H1 (cell line): ENCODE measurements around the gene A4GALT. TPM values are rescaled to one million over a fixed set of nuclear protein-coding genes. Genes with fewer than 3 reads are reported as not detected.

ENCODE experiments used
- CTCF ChIA-PET: fragments of 300-600 bp; sonication (Branson Sonifier 250); formaldehyde crosslinking; loops from one replicate; lab custom pipeline; 2021; ENCODE audit not compliant: partially characterized antibody; lab: Charles Lee
- POLR2A ChIA-PET: fragments of 300-600 bp; sonication (Branson Sonifier 250); formaldehyde crosslinking; loops from one replicate; lab custom pipeline; 2021; ENCODE audit warnings: inconsistent platforms; ENCODE audit not compliant: partially characterized antibody; lab: Charles Lee
- DNase-seq, 2 experiments: peaks; one replicate each; pipeline versions ENCODE4 v3.0.0 to v3.0.0-alpha.2; 2010 to 2022; ENCODE audit warnings: low spot score in 2 of 2, low read depth in 1 of 2, mixed read lengths in 1 of 2
- FAIRE-seq: peaks from 2 replicates; lab custom pipeline; 2011; peaks lifted over from hg19 to GRCh38; lab: Jason Lieb, UNC
- H2AFZ ChIP-seq: 2 replicates; pipeline ENCODE4 v1.8.1; 2012; ENCODE audit warnings: low read length, inconsistent platforms
- H2AK5ac ChIP-seq: 2 replicates; pipeline ENCODE4 v1.6.1; 2013; ENCODE audit warnings: low read depth, low read length
- H2BK120ac ChIP-seq: replicated peaks from 2 replicates; pipeline ENCODE3; 2013; ENCODE audit warnings: low read depth, low read length, inconsistent platforms
- H2BK12ac ChIP-seq: 2 replicates; pipeline ENCODE4 v1.6.1; 2013; ENCODE audit warnings: low read depth, low read length
- H2BK15ac ChIP-seq: 2 replicates; pipeline ENCODE4 v1.6.1; 2013; ENCODE audit warnings: low read length
- H2BK20ac ChIP-seq: 2 replicates; pipeline ENCODE4 v1.6.1; 2013; ENCODE audit warnings: low read length
- H2BK5ac ChIP-seq: 2 replicates; pipeline ENCODE4 v1.6.1; 2013; ENCODE audit warnings: low read depth, low read length
- H3K14ac ChIP-seq: 2 replicates; pipeline ENCODE4 v1.6.1; 2013; ENCODE audit warnings: inconsistent platforms; ENCODE audit not compliant: insufficient read length
- H3K18ac ChIP-seq: 2 replicates; pipeline ENCODE4 v1.6.1; 2013; ENCODE audit warnings: low read length; ENCODE audit errors: extremely low read depth
- H3K23ac ChIP-seq: 2 replicates; pipeline ENCODE4 v1.6.1; 2013; ENCODE audit warnings: inconsistent platforms; ENCODE audit not compliant: insufficient read length
- H3K23me2 ChIP-seq: 2 replicates; pipeline ENCODE4 v1.6.1; 2013; ENCODE audit warnings: low read depth, low read length
- H3K27ac ChIP-seq: 2 replicates; pipeline ENCODE4 v1.6.1; 2011; ENCODE audit warnings: low read depth, low read length, inconsistent platforms
- H3K27me3 ChIP-seq, 4 experiments: replicated peaks in 1 of 4; 1 replicate in 1 of 4; 2 replicates in 3 of 4; pipeline versions ENCODE4 v1.6.1 to v1.8.1; 2011 to 2013; ENCODE audit warnings: low read length in 3 of 4, mild to moderate bottlenecking in 3 of 4, inconsistent platforms in 2 of 4, mixed read lengths in 2 of 4, moderate library complexity in 1 of 4; ENCODE audit not compliant: control insufficient read depth in 3 of 4, insufficient read depth in 3 of 4; ENCODE audit errors: extremely low read depth in 1 of 4
- H3K36me3 ChIP-seq, 4 experiments: 2 replicates each; pipeline versions ENCODE4 v1.6.1 to v1.8.1; 2011 to 2013; ENCODE audit warnings: mild to moderate bottlenecking in 4 of 4, low read length in 3 of 4, moderate library complexity in 2 of 4, control low read depth in 1 of 4, inconsistent platforms in 1 of 4; ENCODE audit not compliant: insufficient read depth in 4 of 4, control insufficient read depth in 2 of 4
- H3K4ac ChIP-seq: replicated peaks from 2 replicates; pipeline ENCODE3; 2013; ENCODE audit warnings: low read length, low read depth, mixed read lengths, inconsistent platforms; ENCODE audit not compliant: insufficient read length
- H3K4me1 ChIP-seq, 4 experiments: replicated peaks in 1 of 4; 1 replicate in 1 of 4; 2 replicates in 3 of 4; pipeline versions ENCODE4 v1.6.1 to v1.8.1; 2011 to 2013; ENCODE audit warnings: low read length in 3 of 4, inconsistent platforms in 2 of 4, mixed read lengths in 1 of 4; ENCODE audit not compliant: insufficient read depth in 4 of 4, control insufficient read depth in 3 of 4
- H3K4me2 ChIP-seq, 2 experiments: 2 replicates each; pipeline versions ENCODE4 v1.6.1 to v1.8.1; 2011 to 2013; ENCODE audit warnings: low read depth in 2 of 2, low read length in 2 of 2, control low read depth in 1 of 2, inconsistent platforms in 1 of 2, mild to moderate bottlenecking in 1 of 2; ENCODE audit not compliant: insufficient read depth in 1 of 2
- H3K4me3 ChIP-seq, 4 experiments: fragments of 200-600, 300-600 bp in 1 of 4; sonication (generic), shearing (Covaris generic), sonication (Bioruptor Twin) in 1 of 4; 2 replicates each; pipeline versions ENCODE4 v1.5.1 to v1.8.1; 2011 to 2016; ENCODE audit warnings: low read length in 4 of 4, low read depth in 3 of 4, control low read depth in 2 of 4, inconsistent platforms in 2 of 4, mild to moderate bottlenecking in 2 of 4, mixed read lengths in 1 of 4, moderate library complexity in 1 of 4; ENCODE audit not compliant: insufficient read depth in 2 of 4; ENCODE audit errors: extremely low read depth in 1 of 4
- H3K56ac ChIP-seq: replicated peaks from 2 replicates; pipeline ENCODE3; 2013; ENCODE audit warnings: low read depth, mild to moderate bottlenecking, mixed read lengths, low read length, inconsistent platforms; ENCODE audit not compliant: insufficient read length
- H3K79me1 ChIP-seq: 2 replicates; pipeline ENCODE4 v1.6.1; 2013; ENCODE audit warnings: low read depth, low read length, control low read depth
- H3K79me2 ChIP-seq, 2 experiments: 2 replicates each; pipeline versions ENCODE4 v1.6.1 to v1.8.1; 2012 to 2013; ENCODE audit warnings: low read length in 2 of 2, mild to moderate bottlenecking in 2 of 2, inconsistent platforms in 1 of 2; ENCODE audit not compliant: insufficient read depth in 2 of 2, control insufficient read depth in 1 of 2
- H3K9ac ChIP-seq, 4 experiments: replicated peaks in 1 of 4; 1 replicate in 1 of 4; 2 replicates in 3 of 4; pipeline versions ENCODE4 v1.6.1 to v1.8.1; 2011 to 2013; ENCODE audit warnings: low read depth in 3 of 4, low read length in 3 of 4, control low read depth in 2 of 4, mild to moderate bottlenecking in 2 of 4, moderate library complexity in 2 of 4, inconsistent platforms in 1 of 4; ENCODE audit errors: extremely low read depth in 1 of 4
- H3K9me3 ChIP-seq, 2 experiments: 2 replicates each; pipeline versions ENCODE4 v1.6.1 to v1.8.1; 2012 to 2013; ENCODE audit warnings: mild to moderate bottlenecking in 2 of 2, moderate library complexity in 2 of 2, control low read depth in 1 of 2, inconsistent platforms in 1 of 2, low read depth in 1 of 2, low read length in 1 of 2, mixed read lengths in 1 of 2; ENCODE audit not compliant: insufficient read depth in 2 of 2
- H4K20me1 ChIP-seq, 2 experiments: replicated peaks in 1 of 2; 2 replicates each; pipeline versions ENCODE3 to v1.8.1; 2011 to 2013; ENCODE audit warnings: inconsistent platforms in 2 of 2, low read length in 2 of 2, mild to moderate bottlenecking in 1 of 2; ENCODE audit not compliant: insufficient read depth in 2 of 2, control insufficient read depth in 1 of 2
- H4K5ac ChIP-seq: 2 replicates; pipeline ENCODE4 v1.6.1; 2013; ENCODE audit warnings: low read length, low read depth, mixed read lengths, inconsistent platforms; ENCODE audit not compliant: insufficient read length
- H4K8ac ChIP-seq: 2 replicates; pipeline ENCODE4 v1.8.0; 2013; ENCODE audit warnings: mild to moderate bottlenecking, moderate library complexity, low read length, inconsistent platforms; ENCODE audit not compliant: insufficient read depth; ENCODE audit errors: extremely low read depth
- H4K91ac ChIP-seq: replicated peaks from 2 replicates; pipeline ENCODE3; 2013; ENCODE audit warnings: low read length, mixed read lengths, inconsistent platforms; ENCODE audit not compliant: insufficient read length
- BACH1 ChIP-seq: IDR thresholded peaks from 2 replicates; pipeline ENCODE4 v1.6.1; 2012; ENCODE audit warnings: low read length, improper control_type of control experiment
- BCL11A ChIP-seq, 2 experiments: IDR thresholded peaks; one replicate each; pipeline ENCODE4 v1.6.1; 2011; ENCODE audit warnings: low read depth in 2 of 2, low read length in 2 of 2, mild to moderate bottlenecking in 2 of 2
- CBX8 ChIP-seq: fragments of 300-800, 300-1000 bp; sonication (generic); IDR thresholded peaks from 2 replicates; pipeline ENCODE4 v1.7.1; 2016; ENCODE audit warnings: low read depth, low read length, borderline replicate concordance
- CEBPB ChIP-seq: IDR thresholded peaks from 2 replicates; pipeline ENCODE4 v1.6.1; 2012; ENCODE audit warnings: low read depth, low read length
- CTBP2 ChIP-seq: IDR thresholded peaks from 2 replicates; pipeline ENCODE4 v1.7.0; 2011; ENCODE audit warnings: borderline replicate concordance, mild to moderate bottlenecking, moderate library complexity, mixed read lengths, low read length; ENCODE audit not compliant: insufficient read depth, insufficient read length
- HDAC6 ChIP-seq: IDR thresholded peaks from one replicate; pipeline ENCODE4 v1.7.1; 2012; ENCODE audit warnings: low read depth, mild to moderate bottlenecking, inconsistent platforms, low read length, moderate library complexity
- POLR2A ChIP-seq, 2 experiments: IDR thresholded peaks; 1 replicate in 1 of 2; 2 replicates in 1 of 2; pipeline ENCODE4 v1.6.1; 2011; ENCODE audit warnings: low read depth in 2 of 2, low read length in 2 of 2, mild to moderate bottlenecking in 2 of 2; ENCODE audit errors: control extremely low read depth in 1 of 2
- RBBP5 ChIP-seq: IDR thresholded peaks from 2 replicates; pipeline ENCODE4 v1.7.1; 2012; ENCODE audit warnings: low read depth, mild to moderate bottlenecking, inconsistent platforms, low read length, moderate library complexity, borderline replicate concordance
- TBP ChIP-seq: IDR thresholded peaks from 2 replicates; pipeline ENCODE4 v1.6.1; 2011; ENCODE audit warnings: low read depth, low read length, improper control_type of control experiment
- TEAD4 ChIP-seq: IDR thresholded peaks from 2 replicates; pipeline ENCODE4 v1.6.1; 2012; ENCODE audit warnings: low read depth, low read length, inconsistent platforms, mixed read lengths
- YY1 ChIP-seq: IDR thresholded peaks from 2 replicates; pipeline ENCODE4 v1.6.1; 2011; ENCODE audit warnings: low read depth, mild to moderate bottlenecking, low read length
- WGBS, 2 experiments: shearing (Covaris generic) in 1 of 2; methylation state at CpG; one replicate each; pipeline versions ENCODE4 v1.1.6 to v1.1.7; 2013 to 2015; ENCODE audit warnings: low lambda C conversion rate in 2 of 2, mixed read lengths in 2 of 2, inconsistent platforms in 1 of 2, low coverage in 1 of 2, missing lambda C conversion rate in 1 of 2; ENCODE audit not compliant: insufficient replicate concordance in 2 of 2, insufficient coverage in 1 of 2, insufficient read length in 1 of 2; ENCODE audit errors: extremely low coverage in 1 of 2, missing lambda C conversion rate in 1 of 2; 5-methylcytosine and 5-hydroxymethylcytosine counted together
- polyA plus RNA-seq, 7 experiments: library from polyadenylated mRNA; depleted of rRNA in 3 of 7; stranded (reverse) in 5 of 7; unstranded in 2 of 7; fragments of >200 nt in 5 of 7; fragments of 200-250 nt in 2 of 7; gene quantifications; 1 replicate in 5 of 7; 2 replicates in 1 of 7; 4 replicates in 1 of 7; pipeline versions ENCODE4 v1.2.1 to v1.2.3, GENCODE V29; 2011 to 2013; ENCODE audit warnings: missing spikeins in 2 of 7, mixed read lengths in 2 of 7
- total RNA-seq: library from RNA; stranded (reverse); fragmentation: NEBNext Ultra II Directional; extraction: Animal tissue kit (Norgen Biotek cat#: 25700); gene quantifications from 2 replicates; pipeline ENCODE4 v1.2.1, GENCODE V29; 2021

The A4GALT gene
- total and polyA plus RNA-seq, 2 of the 8 experiments (the other 6 are each of a cell fraction or from before 2014, with no cell fraction given) = 7.2 to 13.8 TPM

DNA sequence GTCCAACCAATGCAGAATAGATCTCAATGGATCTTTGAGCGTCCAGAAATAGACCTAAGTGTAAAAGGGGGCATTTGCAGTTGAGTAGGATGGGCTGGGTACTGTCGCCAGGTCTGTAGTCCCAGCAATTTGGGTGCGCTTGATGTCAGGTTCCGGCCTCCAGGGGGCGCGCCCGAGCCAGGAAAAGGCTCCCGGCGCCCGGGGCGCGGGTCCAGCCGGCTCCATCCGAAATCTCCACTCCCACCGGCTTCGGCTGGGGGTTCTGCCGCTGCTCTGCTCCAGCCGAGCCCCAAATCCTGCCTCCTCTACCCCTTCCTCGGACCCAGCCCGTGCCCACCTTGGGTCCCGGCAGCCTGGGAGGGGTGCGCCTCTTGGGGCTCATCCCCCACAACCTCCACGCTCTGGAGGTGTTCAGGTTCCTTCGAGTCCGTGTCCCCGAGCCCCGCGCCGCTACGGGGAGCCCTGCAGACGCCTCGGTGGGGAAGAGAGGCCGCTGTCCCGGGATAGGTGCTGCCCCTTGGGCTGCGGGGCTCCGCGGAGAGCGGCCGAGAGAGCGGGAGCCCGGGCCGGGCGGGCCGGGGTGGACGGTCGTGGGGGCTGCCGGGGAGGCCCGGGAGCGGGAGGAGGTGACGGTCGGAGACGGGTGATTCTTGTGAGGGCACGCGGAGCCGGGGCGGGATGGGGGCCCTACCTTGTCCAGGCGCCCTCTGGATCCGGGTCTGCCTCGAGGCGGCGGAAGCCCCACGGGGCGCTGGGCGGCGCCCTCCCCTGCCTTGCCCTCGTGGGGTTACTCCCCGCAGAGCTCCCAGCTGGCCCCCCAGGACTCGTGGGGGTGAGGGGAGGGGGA lies 58.5 kb downstream of the A4GALT start:
- H2BK5ac ChIP-seq = peak overlapping the region; percentile 60; the same call in 1 of the 2 replicates
- H3K4me3 ChIP-seq = peak overlapping the region; percentile 31 to 74 (median 54)
- DNase-seq (peak in 1 of 2 experiments; percentile 94), FAIRE-seq (no peak)
- no peak overlapping the region for H3K27ac ChIP-seq
- peak overlapping the region; percentile 14; the same call in 1 of the 2 replicates for H2BK12ac ChIP-seq
- H4K8ac ChIP-seq = peak overlapping the region; percentile 93
- H3K4ac ChIP-seq = no peak overlapping the region
- CTCF ChIA-PET = interaction anchor here (0.9 to 2.2 kb wide), 10 partner anchors 9 to 377 kb away, joined by 3 to 6 read pairs (median 3); no protein-coding TSS in a partner anchor
- H2AFZ ChIP-seq = peak overlapping the region; percentile 98; the same call in 1 of the 2 replicates
- peak overlapping the region; percentile 72 for H4K5ac ChIP-seq
- peak overlapping the region; percentile 25 for H3K56ac ChIP-seq
- H3K18ac ChIP-seq = no peak overlapping the region; the same call in 1 of the 2 replicates
- no peak overlapping the region for H3K23ac ChIP-seq
- H2BK15ac ChIP-seq = peak overlapping the region; percentile 81; the same call in 1 of the 2 replicates
- peaks cover 3% of the 10 kb centered on the region; the same call in 1 of the 2 replicates for H3K23me2 ChIP-seq
- peaks cover 0 to 11% (median 10%) of the 10 kb centered on the region in 4 experiments; a peak in 5 of 7 replicates for H3K27me3 ChIP-seq
- peak overlapping the region in 1 of 4 experiments; percentile 42; a peak in 2 of 7 replicates for H3K9ac ChIP-seq
- H3K79me2 ChIP-seq = no peaks in the 10 kb centered on the region
- peak overlapping the region; percentile 65 to 100 for H3K4me2 ChIP-seq
- 5% methylated on average over 23 of the region's 68 CpGs; no CpG with 5 or more reads in 1 of the 2 experiments for WGBS, 2 experiments
- H3K36me3 ChIP-seq = no peaks in the 10 kb centered on the region
- no peak overlapping the region for H3K14ac ChIP-seq
- POLR2A ChIA-PET = interaction anchor here (0.8 to 1.6 kb wide), 2 partner anchors 47 to 48 kb away, joined by 4 to 5 read pairs; partner anchors contain the start of gene POLDIP3
- no peaks in the 10 kb centered on the region for H4K20me1 ChIP-seq
- no peak overlapping the region for H2BK120ac ChIP-seq
- no peaks in the 10 kb centered on the region for H3K9me3 ChIP-seq
- H4K91ac ChIP-seq = no peak overlapping the region
- H3K4me1 ChIP-seq = no peaks in the 10 kb centered on the region
- no peak overlapping the region for H2AK5ac ChIP-seq
- H3K79me1 ChIP-seq = no peaks in the 10 kb centered on the region
- no peak overlapping the region for H2BK20ac ChIP-seq
- TF ChIP-seq CBX8 (no peak), TBP (peak; percentile 47; the same call in 1 of the 2 replicates), CTBP2 (no peak), BCL11A (IDR thresholded peaks at IDR 0.05; ENCODE audit: low read depth in 2 of 2, low read length in 2 of 2) (no peak), RBBP5 (0 out of 2 replicates have a peak, but pooled peaks have one; percentile 45), TEAD4 (0 out of 2 replicates have a peak, but pooled peaks have one; percentile 20), HDAC6 (no peak), CEBPB (no peak), BACH1 (no peak), POLR2A (IDR thresholded peaks at IDR 0.05; ENCODE audit: control extremely low read depth in 1 of 2, low read depth in 2 of 2, low read length in 2 of 2) (peak in 1 of 2 experiments; percentile 32; a peak in 1 of 3 replicates), YY1 (peak; percentile 57; the same call in 1 of the 2 replicates)
